T-helper 1 cell (primary cell): ENCODE results near the gene POU2F1.
A peak's percentile ranks its signal among the peaks of the same experiment; 100 is the strongest.

ENCODE experiments used
- DNase-seq, 5 donors: peaks; one replicate each; pipeline ENCODE4 v3.0.0-alpha.2; 2012 to 2020

Gene POU2F1

GRCh38 chr1:167273027-167273800 is 52.5 kb downstream of the POU2F1 start:
- DNase-seq: no peak

DNA sequence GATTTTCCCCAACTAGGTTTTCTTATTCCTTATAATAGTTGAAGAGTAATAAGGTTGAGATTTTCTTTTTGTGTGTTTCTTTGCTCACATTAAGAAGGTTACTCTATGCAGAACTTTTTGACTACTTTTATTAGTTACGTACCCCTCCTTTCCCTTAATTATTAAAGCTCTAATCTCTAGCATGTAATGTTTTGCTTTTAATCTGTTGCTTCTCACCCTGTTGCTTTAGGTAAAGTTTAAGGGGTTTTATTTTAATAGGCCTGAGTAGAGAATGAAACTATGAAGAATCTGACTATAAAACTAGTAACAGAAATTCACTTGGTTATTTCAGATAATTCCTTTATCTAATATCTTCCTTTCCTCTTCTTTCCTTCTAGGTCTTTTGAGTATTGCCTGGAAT is 53.4 kb downstream of the POU2F1 start:
- DNase-seq: no peak

DNA sequence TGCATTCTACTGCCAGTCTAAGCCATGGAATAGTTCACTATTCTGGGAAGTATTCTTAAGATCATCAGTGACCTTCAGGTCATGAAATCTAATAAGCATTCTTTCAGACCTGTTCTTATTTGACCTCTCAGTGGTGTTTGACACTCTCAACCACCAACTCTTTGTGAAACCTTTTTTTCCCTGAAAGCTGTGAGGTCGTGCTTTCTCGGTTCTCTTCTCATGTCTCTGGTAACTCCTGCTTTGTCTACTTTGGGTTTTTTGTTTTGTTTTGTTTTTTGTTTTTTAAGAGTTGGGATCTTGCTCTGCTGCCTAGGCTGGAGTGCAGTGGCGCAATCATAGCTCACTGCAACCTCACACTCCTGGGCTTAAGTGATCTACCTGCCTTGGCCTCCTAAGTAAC is 56.3 kb downstream of the POU2F1 start:
- DNase-seq: no peak

DNA sequence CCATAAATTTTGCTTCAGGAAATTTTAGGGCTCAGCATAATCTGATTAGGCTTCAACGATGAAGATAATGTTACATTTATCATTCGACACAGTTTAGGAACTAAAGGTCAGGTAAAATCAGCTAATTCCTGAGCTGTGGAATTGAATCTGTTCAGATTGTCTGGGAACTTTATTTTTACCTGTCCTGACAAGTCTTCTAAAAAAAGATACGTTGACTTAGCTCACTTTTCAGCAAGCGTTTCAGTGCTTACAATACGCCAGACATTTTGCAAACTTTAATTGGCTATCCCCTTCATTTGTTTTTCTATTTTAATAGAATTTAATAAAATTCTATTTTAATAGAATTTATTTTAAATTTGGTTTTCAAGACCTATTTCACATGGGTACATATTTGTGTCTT is 57.8 kb downstream of the POU2F1 start:
- no peak for DNase-seq

GRCh38 chr1:167280912-167281311 is 60.2 kb downstream of the POU2F1 start:
- DNase-seq: no peak

DNA sequence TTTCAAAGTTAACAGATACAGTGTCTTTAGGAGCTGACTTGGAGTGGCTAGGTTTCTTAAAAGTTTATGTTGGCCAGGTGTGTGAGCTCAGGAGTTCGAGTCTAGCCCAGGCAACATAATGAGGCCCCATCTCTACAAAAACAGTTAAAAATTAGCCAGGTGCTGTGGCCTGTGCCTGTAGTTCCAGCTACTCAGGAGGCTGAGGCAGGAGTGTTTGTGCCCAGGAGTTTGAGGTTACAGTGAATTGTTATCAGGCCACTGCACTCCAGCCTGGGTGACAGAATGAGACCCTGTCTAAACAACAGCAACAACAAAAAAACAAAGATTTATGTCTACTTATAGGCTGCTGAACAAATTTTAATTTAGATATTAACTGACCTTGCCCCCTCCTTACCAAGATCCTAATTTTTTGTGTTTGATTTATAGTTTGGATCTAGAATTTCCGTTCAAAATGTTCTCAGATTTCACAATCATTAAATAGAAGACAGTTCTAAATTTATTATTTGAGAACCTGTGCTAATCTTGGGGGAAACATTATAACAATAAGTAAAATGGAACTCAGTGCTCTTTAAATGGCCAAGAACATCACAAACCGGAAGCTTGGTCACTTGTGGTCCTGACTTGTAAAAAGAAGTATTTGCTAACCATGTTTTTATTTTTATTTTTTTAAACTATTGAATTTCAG is 67.8 kb downstream of the POU2F1 start:
- DNase-seq: no peak

DNA sequence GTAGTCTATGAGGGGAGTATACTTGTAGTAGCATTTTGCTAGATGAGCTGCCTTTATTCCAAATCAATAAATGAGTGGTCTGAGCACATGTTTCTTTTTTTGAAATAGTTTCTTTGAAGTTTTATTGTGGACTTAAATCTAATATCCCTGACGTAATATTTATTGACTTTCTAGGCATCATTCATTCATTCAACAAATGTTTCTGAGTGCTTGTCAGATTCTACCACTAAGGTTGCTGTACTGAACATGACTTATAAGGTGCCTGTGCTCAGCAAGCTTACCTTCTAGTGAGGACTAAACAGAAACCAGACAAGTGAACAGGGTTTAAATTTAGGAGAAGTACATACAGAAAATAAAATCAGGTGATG is 68.4 kb downstream of the POU2F1 start:
- DNase-seq: no peak

DNA sequence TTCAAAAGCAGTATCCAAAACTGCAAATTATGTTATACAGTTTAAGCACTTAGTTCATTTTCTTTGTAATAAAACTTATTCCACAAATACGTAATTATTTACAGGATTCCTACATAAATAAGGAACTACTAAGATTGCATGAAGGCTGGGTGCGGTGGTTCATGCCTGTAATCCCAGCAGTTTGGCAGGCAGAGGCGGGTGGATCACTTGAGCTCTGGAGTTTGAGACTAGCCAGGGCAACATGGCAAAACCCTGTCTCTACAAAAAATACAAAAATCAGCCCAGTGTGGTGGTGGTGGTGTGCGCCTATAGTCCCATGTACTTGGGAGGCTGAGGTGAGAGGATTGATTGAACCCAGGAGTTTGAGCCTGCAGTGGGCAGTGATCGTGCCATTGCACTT is 69.3 kb downstream of the POU2F1 start:
- no peak for DNase-seq

- no peak for DNase-seq
These were observed 71.0 kb downstream of the POU2F1 start for GRCh38 chr1:167291539-167292185.

DNA sequence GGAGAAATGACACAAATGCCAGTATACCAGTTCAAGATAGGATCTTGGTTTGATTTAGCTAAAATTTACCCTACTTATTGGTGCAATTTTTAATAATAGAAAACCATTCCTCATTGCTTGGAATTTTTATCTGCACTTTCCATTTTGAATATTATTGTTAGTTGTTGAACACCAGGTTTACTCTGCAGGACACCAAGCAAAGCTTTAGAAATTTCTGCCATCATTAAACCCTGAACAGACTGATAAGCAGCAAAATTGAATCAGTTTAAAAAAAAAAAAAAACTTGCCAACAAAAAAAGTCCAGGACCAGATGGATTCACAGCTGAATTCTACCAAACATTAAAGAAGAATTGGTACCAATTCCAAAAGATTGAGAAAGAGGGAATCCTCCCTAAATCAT is 71.5 kb downstream of the POU2F1 start:
- no peak for DNase-seq

GRCh38 chr1:167293057-167293456 is 72.4 kb downstream of the POU2F1 start:
- DNase-seq: no peak

DNA sequence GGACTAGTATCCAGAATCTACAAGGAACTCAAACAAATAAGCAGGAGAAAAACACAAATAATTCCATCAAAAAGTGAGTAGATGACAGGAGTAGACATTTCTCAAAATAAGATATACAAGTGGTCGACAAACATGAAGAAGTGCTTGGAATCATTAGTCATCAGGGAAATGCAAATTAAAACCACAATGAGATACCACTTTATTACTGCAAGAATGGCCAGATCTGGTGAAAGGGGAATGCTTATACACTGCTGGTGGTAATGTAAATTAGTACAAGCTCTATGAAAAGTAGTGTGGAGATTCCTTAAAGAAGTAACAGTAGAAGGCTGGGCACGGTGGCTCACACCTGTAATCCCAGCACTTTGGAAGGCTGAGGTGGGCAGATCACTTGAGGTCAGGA is 73.8 kb downstream of the POU2F1 start:
- no peak for DNase-seq

DNA sequence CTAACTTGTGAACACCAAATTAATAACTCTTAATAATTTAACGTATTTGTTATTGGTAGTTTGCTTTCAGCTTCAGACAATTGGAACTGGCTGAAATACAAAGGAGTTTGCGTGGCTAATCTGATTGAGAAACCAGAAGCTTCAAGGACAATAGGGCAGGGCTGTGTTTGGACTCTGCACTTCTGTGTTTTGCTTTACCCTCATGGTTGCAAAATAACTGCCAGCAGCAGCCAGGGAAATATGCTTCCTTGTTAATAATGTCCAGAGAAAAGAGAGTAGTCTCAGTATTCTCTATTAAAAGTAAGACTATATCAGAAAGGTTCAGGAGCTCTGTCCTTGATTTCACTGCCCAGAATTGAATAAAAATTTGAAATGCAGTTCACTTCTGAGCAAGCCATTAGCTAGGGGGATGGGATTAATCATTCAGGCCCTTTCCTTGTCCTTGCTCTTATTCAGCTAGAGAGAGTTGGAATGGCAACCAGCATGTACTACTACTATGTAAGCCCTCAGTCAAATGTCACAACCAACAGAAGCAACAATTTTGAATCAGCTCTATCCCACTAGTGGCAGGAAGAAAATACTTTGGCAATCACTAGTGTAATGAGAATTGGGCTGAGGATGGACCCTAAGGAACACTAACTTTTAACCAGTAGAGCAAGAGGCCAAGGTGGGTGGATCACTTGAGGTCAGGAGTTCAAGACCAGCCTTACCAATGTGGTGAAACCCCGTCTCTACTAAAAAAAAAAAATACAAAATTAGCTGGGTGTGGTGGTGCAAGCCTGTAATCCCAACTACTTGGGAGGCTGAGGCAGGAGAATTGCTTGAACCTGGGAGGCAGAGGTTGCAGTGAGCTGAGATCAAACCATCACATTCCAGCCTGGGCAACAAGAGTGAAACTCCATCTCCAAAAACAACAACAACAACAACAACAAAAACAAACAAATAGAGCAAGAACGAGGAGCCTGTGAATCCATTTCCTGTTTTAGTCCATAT is 76.8 kb downstream of the POU2F1 start:
- DNase-seq: no peak

- no peak for DNase-seq
These were observed 77.6 kb downstream of the POU2F1 start for GRCh38 chr1:167298325-167298724.

- DNase-seq: no peak
These were observed 80.7 kb downstream of the POU2F1 start for GRCh38 chr1:167301355-167301754.

DNA sequence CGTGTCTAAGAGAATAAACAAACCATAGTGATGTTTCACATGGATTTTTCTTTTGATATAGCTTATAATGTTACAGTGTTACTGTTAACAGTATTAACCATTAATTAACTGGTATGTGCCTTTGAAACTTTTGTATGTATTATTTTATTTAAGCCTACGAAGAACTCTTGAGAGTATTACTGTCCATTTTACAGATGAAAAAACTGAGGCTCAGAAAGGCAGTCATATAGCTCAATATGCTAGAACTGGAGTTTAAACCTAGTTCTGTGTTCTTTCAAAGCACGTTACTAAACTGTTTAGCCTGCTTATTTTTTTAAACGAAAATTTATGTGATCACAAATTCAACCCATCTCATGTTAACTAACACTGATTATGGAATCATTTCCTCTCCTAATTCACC is 83.5 kb downstream of the POU2F1 start:
- DNase-seq: no peak

DNA sequence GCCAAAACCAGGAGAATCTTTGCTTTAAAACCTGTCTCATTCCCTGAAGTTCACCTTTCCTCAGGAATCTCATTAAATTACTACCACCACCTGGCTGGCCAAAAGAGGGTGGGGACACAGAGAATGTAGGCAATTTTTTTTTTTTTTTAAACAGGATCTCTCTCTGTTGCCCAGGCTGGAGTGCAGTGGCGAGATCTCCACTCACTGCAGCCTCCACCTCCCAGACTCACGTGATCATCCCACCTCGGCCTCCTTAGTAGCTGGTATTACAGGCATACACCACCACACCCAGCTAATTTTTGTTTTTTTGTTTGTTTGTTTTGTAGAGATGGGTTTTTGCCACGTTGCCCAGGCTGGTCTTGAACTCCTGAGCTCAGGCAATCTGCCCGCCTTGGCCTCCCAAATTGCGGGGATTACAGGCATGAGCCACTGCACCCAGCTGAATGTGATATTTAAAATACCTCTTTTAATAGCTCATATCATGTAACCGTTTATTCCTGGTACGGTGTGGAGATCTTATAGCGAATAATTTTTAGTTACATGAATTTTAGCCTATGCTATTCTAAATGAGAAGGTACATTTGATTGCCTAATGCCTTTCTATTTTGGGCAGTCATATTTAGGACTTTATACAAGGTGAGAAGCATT is 84.5 kb downstream of the POU2F1 start:
- DNase-seq: no peak

DNA sequence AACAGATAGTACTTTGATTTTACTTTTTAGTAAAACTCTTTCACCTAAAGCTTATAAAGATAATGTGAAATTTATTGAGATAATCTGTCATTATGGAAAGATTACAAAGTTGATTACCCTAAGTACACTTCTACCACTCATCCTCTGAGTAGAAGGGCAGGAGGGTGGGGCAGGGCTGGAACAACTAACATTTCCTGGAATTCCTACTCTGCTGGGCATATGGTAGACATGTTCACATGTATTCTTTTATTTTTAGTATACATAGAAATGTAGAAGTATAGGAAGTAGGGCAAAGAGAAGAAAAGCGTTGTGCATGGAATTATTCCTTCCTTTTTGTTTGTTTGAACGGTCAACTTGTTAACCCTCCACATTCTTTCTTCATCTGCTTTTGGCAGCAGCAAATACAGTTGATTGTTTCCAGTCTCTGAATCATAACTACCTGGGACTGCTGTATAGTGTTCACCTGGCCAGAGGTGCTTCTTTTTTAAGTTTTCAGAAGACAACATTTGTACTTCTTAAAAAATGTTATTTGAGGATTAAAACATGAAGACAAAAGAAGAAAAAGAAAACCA is 85.1 kb downstream of the POU2F1 start:
- DNase-seq: no peak

DNA sequence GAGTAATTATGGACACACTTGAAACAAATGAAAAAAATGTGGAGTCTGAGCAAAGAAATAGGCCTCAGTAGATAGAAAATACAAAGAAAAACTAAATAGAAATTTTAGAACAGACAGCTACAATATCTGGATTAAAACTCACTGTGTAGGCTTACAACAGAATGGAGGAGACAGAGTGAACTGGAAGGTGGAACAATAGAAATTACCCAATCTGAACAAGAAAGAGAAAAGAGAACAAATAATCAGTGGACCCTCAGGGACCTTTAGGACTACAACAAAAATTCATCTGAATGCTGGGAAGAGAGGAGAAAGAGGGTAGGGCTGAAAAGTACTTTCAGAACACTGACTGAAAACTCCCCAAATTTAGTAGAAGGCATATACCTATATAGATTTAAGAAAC is 90.0 kb downstream of the POU2F1 start:
- DNase-seq: no peak

DNA sequence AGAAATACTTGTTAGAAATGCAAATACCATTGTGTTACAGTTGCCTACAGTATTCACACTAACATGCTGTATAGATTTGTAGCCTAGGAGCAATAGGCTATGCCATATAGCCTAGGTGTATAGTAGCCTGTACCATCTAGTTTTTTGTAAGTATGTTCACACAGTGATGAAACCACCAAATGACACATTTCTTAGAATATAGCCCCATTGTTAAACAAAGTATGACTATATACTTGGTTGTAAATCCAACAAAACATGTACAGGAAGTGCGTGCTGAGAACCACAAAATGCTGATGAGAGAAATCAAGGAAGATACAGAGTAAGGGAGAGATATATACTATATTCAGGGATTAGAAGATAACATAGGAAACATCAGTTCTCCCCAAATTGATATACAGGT is 92.2 kb downstream of the POU2F1 start:
- DNase-seq: peak in 1 of 5 donors; percentile 43

- DNase-seq: no peak
These were observed 94.0 kb downstream of the POU2F1 start for GRCh38 chr1:167314671-167315070.

- no peak for DNase-seq
These were observed 96.8 kb downstream of the POU2F1 start for GRCh38 chr1:167317463-167317862.
